Right lung (tissue), 5 donors: ENCODE data around the gene SORCS2. TPM values are rescaled to one million over a fixed set of nuclear protein-coding genes. Genes with fewer than 3 reads are reported as not detected.

ENCODE experiments used
- DNase-seq, 2 donors: peaks; one replicate each; pipeline ENCODE4 v3.0.0-alpha.2; 2013
- polyA plus RNA-seq, 5 donors: library from polyadenylated mRNA; unstranded; fragments of 120-200 nt; gene quantifications; one replicate each; pipeline versions ENCODE4 v1.2.1 to v1.2.3, GENCODE V29; 2013; ENCODE audit warnings: inconsistent platforms in 1 of 5, low replicate concordance in 1 of 5; ENCODE audit not compliant: insufficient read length in 5 of 5, insufficient read depth in 1 of 5

SORCS2 gene
- polyA plus RNA-seq, 5 donors = 4.8 to 8.6 (median 5.8) TPM

DNA sequence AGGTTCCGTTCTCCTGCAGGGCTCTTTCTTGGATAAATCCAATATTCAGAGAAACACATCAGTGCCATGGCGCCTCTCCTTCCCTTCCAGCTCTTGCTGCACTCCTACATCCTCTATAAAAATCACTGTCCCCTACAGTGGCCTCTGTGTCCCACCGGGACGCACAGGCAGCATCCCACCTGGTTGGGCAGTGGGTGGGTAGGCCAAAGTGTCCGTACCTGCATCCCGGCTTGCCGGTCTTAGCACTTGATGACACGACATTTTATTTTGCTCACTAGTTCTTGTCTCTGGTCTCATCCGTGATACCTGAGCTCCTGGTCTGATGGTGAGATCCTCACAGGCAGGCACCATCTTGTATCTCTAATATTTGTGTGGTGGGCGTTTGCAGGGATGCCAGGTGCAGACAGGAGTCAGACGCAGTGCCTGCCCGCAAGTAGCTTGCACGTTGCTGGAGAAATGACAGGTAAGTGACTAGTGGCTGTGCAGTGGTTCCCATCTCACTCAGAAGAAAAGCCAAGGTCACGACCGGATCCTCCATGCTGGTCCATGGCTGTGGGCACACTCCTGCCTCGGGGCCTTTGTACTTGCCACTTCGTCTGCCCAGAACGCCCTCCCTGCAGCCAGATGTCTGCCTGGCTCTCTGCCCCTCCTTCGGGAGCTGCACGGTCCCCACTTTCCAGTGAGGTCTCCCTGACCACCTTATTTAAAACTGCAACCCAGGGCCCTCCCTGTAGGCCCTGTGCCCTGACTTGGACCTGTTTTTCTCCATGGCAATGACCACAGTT, 109.7 kb downstream of the SORCS2 start:
- DNase-seq = no peak

DNA sequence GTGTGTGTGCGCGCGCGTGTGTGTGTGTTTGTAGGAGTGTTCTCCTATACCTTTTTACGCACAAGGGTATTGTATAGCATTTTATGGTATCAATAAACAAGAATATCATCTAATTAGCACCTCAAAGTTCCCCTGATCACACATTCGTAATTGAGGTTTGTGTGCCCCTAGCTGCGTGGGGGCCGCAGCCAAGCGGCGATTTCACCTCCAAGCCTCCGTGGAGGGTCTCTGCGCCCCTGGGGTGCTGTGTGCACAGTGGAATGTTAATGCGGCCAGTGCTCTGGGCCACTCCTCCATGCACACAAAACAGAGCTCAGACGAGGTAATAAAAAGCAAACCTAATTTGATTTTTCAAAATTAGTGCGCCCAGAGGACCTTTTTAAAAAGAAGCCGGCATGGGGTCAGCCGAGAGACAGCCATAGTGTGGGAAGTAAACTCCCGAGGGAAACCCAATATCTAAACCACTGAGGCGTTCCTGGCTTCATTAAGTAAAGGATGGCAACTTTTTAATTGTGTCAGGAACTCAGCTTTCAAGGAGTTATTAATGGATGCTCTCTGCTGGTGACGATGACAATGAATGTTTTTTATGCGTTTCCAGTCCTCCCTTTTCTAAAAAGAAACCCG, 110.6 kb downstream of the SORCS2 start:
- DNase-seq = no peak

DNA sequence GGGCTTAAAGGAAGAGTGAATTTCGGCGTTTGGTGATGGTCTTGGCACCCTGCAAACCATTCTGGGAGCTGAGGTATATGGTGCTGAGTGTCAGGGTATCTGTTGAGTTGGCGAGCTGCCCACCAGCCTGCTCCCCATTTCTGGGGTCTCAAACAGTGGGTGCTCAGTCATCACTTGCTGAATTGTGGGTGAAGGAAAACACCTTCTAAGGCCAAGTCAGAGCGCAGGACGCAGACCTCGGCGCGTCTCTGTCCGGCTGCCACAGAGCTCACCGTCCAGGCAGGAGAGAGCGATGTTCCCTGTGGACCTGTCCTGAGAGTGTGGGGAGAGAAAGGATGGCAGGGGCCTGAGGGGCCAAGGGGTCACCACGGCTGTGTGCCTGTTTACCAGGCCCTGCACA, 111.2 kb downstream of the SORCS2 start:
- no peak for DNase-seq

DNA sequence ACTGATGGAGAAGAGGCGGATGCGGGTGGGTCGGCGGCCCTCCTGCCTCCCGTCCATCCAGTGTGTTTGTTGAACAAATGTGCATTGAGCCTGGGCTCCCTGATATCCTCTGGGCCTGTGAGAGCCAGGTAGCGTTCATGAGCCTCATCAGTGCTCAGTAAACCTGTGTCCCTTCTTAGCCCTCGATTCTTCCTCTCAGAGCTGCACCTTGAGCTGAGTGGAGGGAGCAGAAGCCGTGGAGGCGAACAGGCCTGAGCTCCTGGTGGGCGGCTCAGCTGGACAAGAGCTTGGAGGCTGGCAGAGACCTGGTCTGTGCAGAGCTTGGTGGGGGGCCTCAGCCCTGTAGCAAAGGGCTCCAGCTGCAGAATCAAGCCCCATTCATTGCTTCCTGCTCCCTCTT, 112.1 kb downstream of the SORCS2 start:
- no peak for DNase-seq

- DNase-seq = no peak
These were observed 114.0 kb downstream of the SORCS2 start for GRCh38 chr4:7306021-7306965.

GRCh38 chr4:7306986-7307385, 114.6 kb downstream of the SORCS2 start:
- DNase-seq = no peak

- no peak for DNase-seq
These were observed 115.2 kb downstream of the SORCS2 start for GRCh38 chr4:7307394-7308099.

DNA sequence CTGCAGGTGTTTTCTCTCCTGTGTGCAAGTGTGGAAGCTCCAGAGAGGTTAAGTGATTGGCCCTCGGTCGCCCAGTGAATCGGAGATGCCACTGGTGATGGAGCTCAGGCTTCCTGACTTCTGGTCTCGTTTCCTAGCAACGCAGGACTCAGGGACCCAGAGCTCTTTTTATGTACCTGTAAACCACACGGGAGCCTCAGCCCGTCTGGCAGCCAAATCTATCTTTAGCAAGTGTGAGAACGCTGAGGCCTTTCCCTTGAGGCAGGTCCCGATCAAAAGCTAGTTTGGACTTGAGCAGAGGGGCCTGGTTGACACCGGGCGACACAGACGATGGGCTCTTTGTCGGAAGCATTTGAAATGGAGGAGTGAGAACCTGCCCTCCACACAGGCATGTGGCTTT, 116.8 kb downstream of the SORCS2 start:
- no peak for DNase-seq

DNA sequence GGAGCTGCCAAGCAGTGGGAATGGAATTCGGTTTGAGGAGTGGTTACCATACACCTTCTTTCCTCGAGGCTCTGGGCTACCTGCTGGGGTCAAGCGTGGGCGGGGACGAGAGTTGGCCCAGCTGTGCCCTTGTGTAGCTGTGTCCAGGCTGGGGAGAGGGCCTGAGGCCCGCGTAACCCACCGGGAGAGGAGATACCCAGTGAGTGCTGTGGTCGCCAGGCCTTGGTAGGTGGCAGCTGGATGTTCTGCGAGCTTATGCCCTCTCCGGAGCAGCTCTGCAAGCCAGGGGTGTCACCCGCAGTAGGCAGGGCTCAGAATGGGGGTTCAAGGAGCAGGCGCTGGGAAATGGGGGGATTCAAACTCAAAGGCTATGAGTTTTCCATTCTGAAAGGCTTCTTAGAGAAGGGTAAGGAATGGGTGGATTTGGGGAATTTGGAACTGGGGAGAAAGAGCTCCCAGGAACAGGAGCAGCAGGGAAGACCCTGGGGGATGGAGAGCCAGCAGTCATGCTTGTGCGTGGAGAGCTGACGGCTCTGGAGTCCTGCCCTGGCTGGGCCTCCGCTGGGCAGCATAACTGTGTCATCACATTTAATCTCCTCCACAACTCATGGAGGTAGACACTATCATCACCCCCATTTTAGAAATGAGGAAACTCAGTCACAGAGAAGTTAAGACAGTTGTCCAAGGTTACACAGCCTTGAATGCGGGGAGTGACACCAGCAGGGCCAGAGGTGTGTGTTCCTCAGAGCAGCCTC, 117.5 kb downstream of the SORCS2 start:
- DNase-seq = no peak

GRCh38 chr4:7310451-7310850, 118.1 kb downstream of the SORCS2 start:
- DNase-seq = no peak

- DNase-seq = no peak
These were observed 118.9 kb downstream of the SORCS2 start for GRCh38 chr4:7311205-7311604.

DNA sequence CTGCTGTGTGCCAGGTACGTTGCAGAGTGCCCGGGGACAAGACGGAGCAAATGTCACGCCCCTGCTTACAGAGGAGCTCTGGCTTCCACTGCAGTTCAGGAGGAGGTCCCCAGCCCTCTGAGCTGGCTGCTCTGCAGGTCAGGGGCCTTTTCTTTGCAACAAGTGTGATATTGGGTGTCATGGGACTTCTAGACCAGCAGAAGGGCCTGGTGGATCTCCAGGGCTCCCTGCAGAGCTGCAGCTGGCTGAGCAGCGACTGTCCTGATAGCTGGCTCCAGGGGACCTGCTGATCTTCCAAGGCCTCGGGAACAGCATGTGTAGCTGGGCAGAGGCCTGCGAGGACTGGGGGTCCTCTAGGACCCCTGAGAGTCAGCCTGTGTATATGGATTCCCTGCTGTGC, 120.4 kb downstream of the SORCS2 start:
- no peak for DNase-seq

GRCh38 chr4:7313347-7313811, 121.0 kb downstream of the SORCS2 start:
- DNase-seq = peak in 1 of 2 donors; percentile 50

- no peak for DNase-seq
These were observed 121.7 kb downstream of the SORCS2 start for GRCh38 chr4:7313991-7314390.

DNA sequence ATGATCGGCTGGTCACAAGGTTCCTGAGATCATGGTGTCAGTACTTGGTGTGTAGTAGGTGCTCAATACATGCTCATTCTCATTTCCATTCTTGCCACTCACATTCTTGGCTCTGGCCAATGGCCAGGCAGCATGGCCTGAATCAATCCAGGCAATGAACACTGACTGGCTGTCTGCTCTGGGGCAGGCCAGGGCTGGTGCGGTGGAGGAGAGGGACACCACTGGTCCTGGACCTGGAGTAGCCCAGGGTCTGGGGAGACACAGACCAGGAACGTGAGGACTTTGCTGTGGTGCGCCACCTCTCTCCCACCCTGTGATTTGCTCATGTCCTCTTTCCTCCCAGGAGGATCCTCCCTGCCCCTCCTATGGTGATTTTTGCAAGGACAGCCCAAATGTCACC, 122.9 kb downstream of the SORCS2 start:
- DNase-seq = no peak

DNA sequence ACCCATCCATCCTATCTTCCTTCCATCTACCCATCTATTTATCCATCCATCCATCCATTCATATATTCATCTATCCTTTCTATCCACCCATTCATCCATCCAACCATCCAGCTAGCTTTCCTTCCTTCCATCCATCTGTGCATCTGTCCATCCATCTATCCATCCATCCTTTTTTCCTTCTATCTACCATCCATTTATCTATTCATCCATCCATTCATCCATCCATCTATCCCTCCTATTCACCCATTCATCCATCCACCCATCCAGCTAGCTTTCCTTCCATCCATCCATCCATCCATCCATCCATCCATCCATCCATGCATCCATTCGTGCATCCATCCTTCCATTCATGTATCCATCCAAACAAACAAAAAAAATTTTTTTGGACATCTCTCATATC, 123.6 kb downstream of the SORCS2 start:
- no peak for DNase-seq

GRCh38 chr4:7319024-7319423, 126.7 kb downstream of the SORCS2 start:
- DNase-seq = no peak

GRCh38 chr4:7320206-7320797, 128.0 kb downstream of the SORCS2 start:
- no peak for DNase-seq

GRCh38 chr4:7322166-7322991, 130.0 kb downstream of the SORCS2 start:
- peak; percentile 84 to 91 for DNase-seq

GRCh38 chr4:7323461-7323871, 131.1 kb downstream of the SORCS2 start:
- no peak for DNase-seq
